Right lobe of liver (tissue), 6 donors: ENCODE data around the gene SMIM44. TPM values are rescaled to one million over a fixed set of nuclear protein-coding genes. Genes with fewer than 3 reads are reported as not detected.

Source experiments
- ATAC-seq, 4 donors: fragments of 200-7000 bp; cut with Tn5 transposase; one replicate each; pipeline ENCODE4 v1.9.1; 2020; ENCODE audit warnings: mild to moderate bottlenecking in 4 of 4, moderate library complexity in 4 of 4
- DNase-seq, 3 donors: peaks; one replicate each; pipeline ENCODE4 v3.0.0-alpha.2; 2020
- H3K27ac ChIP-seq, 3 donors: fragments of 200-600 bp; one replicate each; pipeline ENCODE4 v1.8.0; 2022
- H3K27me3 ChIP-seq, 2 donors: fragments of 200-600 bp; one replicate each; pipeline ENCODE4 v1.8.0; 2022
- H3K36me3 ChIP-seq, 4 donors: fragments of 200-600 bp; sonication (generic) in 1 of 4; one replicate each; pipeline versions ENCODE4 v1.5.1 to v1.8.0; 2017 to 2022; ENCODE audit warnings: control low read depth in 1 of 4
- H3K4me1 ChIP-seq, 4 donors: fragments of 200-600 bp; sonication (generic) in 1 of 4; one replicate each; pipeline versions ENCODE4 v1.5.1 to v1.8.0; 2017 to 2022; ENCODE audit warnings: control low read depth in 1 of 4
- H3K4me3 ChIP-seq, 3 donors: fragments of 200-600 bp; one replicate each; pipeline ENCODE4 v1.8.0; 2022
- H3K9me3 ChIP-seq, 4 donors: fragments of 200-600 bp; sonication (generic) in 1 of 4; one replicate each; pipeline versions ENCODE4 v1.5.1 to v1.8.0; 2017 to 2022; ENCODE audit warnings: control low read depth in 1 of 4
- CTCF ChIP-seq, 4 donors: fragments of 200-600 bp in 3 of 4; fragments of 450-650 bp in 1 of 4; IDR thresholded peaks; one replicate each; pipeline versions ENCODE4 v1.5.1 to v1.8.0; 2016 to 2022; ENCODE audit warnings: antibody characterized with exemption in 4 of 4, mild to moderate bottlenecking in 2 of 4
- POLR2A ChIP-seq: fragments of 450-650 bp; IDR thresholded peaks from one replicate; pipeline ENCODE4 v1.6.1; 2017; ENCODE audit warnings: antibody characterized with exemption, mild to moderate bottlenecking
- WGBS: methylation state at CpG from one replicate; pipeline ENCODE4 v1.1.6; 2018; ENCODE audit warnings: low coverage, low lambda C conversion rate; ENCODE audit not compliant: insufficient coverage; ENCODE audit errors: missing lambda C conversion rate; 5-methylcytosine and 5-hydroxymethylcytosine counted together
- intact Hi-C, 2 donors: fragments of 100-400 bp; cut with DNase I; formaldehyde crosslinking; loops; one replicate each; pipeline versions ENCODE4 v1.11.2 to v1.14.1; 2022
- total RNA-seq, 6 experiments: library from RNA; depleted of rRNA in 2 of 6; stranded (reverse); fragments of >200 nt in 2 of 6; fragmentation: NEBNext Ultra II Directional in 3 of 6; extraction: Animal tissue kit (Norgen Biotek cat#: 25700) in 3 of 6; gene quantifications; one replicate each; pipeline versions ENCODE4 v1.1.0 to v1.2.4, GENCODE V29; 2016 to 2023
- donor health status: DM: no; HTN: yes; CAD: no.
- donor health status: DM: no; HTN: no; CAD: no.
- donor health status: DM: no; HTN: no; CAD: no.
- donor health status: DM: no; HTN: yes; CAD: no.
- donor health status: DM: no; HTN: yes; CAD: no.

The SMIM44 gene
- total RNA-seq, 6 experiments from 2014 or later, result not detected

GRCh38 chr19:3507371-3508120 lies 24.3 kb upstream of the SMIM44 start:
- peak overlapping the region; percentile 63 to 99 (median 89) for H3K4me3 ChIP-seq
- TF ChIP-seq POLR2A, result no peak
- TF ChIP-seq CTCF (IDR thresholded peaks at IDR 0.05), result no peak
- H3K4me1 ChIP-seq, result peaks cover 0 to 35% (median 13%) of the 10 kb centered on the region in 4 donors
- ATAC-seq, result peak; percentile 46 to 64 (median 58)
- DNase-seq, result peak in 1 of 3 donors; percentile 81
- peak overlapping the region; percentile 86 to 92 (median 87) for H3K27ac ChIP-seq
- H3K36me3 ChIP-seq, result peaks cover 0 to 3% (median 0%) of the 10 kb centered on the region in 4 donors
- WGBS, result 16% methylated on average over 21 of the region's 31 CpGs
- no peaks in the 10 kb centered on the region for H3K9me3 ChIP-seq
- H3K27me3 ChIP-seq, result no peaks in the 10 kb centered on the region
- intact Hi-C loops, result no loop called here

GRCh38 chr19:3506384-3507340 lies 23.4 kb upstream of the SMIM44 start:
- ATAC-seq (peak in 3 of 4 donors; percentile 0 to 5 (median 1)), DNase-seq (peak in 2 of 3 donors; percentile 69 to 73)
- Histone ChIP-seq H3K27ac (peak overlapping the region; percentile 79 to 92 (median 87)), H3K4me3 (peak overlapping the region; percentile 63 to 99 (median 89)), H3K4me1 (peaks cover 0 to 28% (median 11%) of the 10 kb centered on the region in 4 donors), H3K9me3 (no peaks in the 10 kb centered on the region), H3K27me3 (no peaks in the 10 kb centered on the region), H3K36me3 (peaks cover 0 to 3% (median 0%) of the 10 kb centered on the region in 4 donors)
- under 1% methylated on average over 22 of the region's 69 CpGs for WGBS
- TF ChIP-seq POLR2A, result peak; percentile 0
- no peak for TF ChIP-seq CTCF (IDR thresholded peaks at IDR 0.05)
- intact Hi-C loops, result no loop called here

- Histone ChIP-seq H3K36me3 (peaks cover 0 to 3% (median 0%) of the 10 kb centered on the region in 4 donors), H3K4me3 (peak within 1 kb of the TSS; percentile 63 to 99 (median 89)), H3K9me3 (no peaks in the 10 kb centered on the region), H3K4me1 (peaks cover 0 to 19% (median 7%) of the 10 kb centered on the region in 4 donors), H3K27me3 (no peaks in the 10 kb centered on the region), H3K27ac (peak within 1 kb of the TSS; percentile 79 to 92 (median 87))
- ATAC-seq, result peak; percentile 86 to 91 (median 89)
- peak; percentile 99 to 100 (median 100) for DNase-seq
- intact Hi-C loops, result no loop called here
- TF ChIP-seq POLR2A (peak; percentile 84), CTCF (IDR thresholded peaks at IDR 0.05) (peak in 1 of 4 donors; percentile 7)
- WGBS, result 1% methylated on average over 25 of the region's 79 CpGs
These were observed 22.6 kb upstream of the SMIM44 start, which contains the start of gene FZR1 for GRCh38 chr19:3505598-3506383. TSS of gene FZR1 (plus strand) at chr19:3506311. CDS start at chr19:3522990, 16,679 bp downstream.

GRCh38 chr19:3504735-3505134 lies 21.5 kb upstream of the SMIM44 start:
- Histone ChIP-seq H3K4me1 (peaks cover 0 to 23% (median 8%) of the 10 kb centered on the region in 4 donors), H3K27me3 (no peaks in the 10 kb centered on the region), H3K36me3 (peaks cover 0 to 3% (median 0%) of the 10 kb centered on the region in 4 donors), H3K4me3 (peak overlapping the region in 1 of 3 donors; percentile 50), H3K27ac (no peak overlapping the region), H3K9me3 (no peaks in the 10 kb centered on the region)
- ATAC-seq, result no peak
- intact Hi-C loops, result no loop called here
- no peak for DNase-seq
- TF ChIP-seq CTCF (IDR thresholded peaks at IDR 0.05) (no peak), POLR2A (no peak)
- 61% methylated on average over 5 of the region's 5 CpGs for WGBS
